Measurements from ENCODE around the gene ABI3. TPM values are rescaled to one million over a fixed set of nuclear protein-coding genes. Genes with fewer than 3 reads are reported as not detected.

ABI3 gene
- total and polyA plus RNA-seq, 4 donors = 1.4 to 6.5 (median 5.0) TPM

- 67% methylated on average over 2 of the region's 2 CpGs for WGBS (ENCODE audit: insufficient coverage)
- Histone ChIP-seq H3K27me3 (ENCODE audit: control insufficient read depth, insufficient read depth, low read length) (peaks cover 12% of the 10 kb centered on the region), H3K4me1 (ENCODE audit: control insufficient read depth, insufficient read depth, low read length) (peaks cover 14% of the 10 kb centered on the region), H3K4me3 (ENCODE audit: low read depth, low read length) (no peak overlapping the region), H3K9me3 (ENCODE audit: control insufficient read depth, insufficient read depth, low read length) (no peaks in the 10 kb centered on the region), H3K36me3 (ENCODE audit: control insufficient read depth, insufficient read depth, low read length) (no peaks in the 10 kb centered on the region), H3K27ac (ENCODE audit: low read depth, low read length) (no peak overlapping the region)
- no peak for DNase-seq (ENCODE audit: low read depth in 4 of 6, low spot score in 6 of 6)
These were observed 3.3 kb downstream of the ABI3 start for GRCh38 chr17:49213847-49214246.

- Histone ChIP-seq H3K27me3 (ENCODE audit: control insufficient read depth, insufficient read depth, low read length) (peaks cover 19% of the 10 kb centered on the region), H3K27ac (ENCODE audit: low read depth, low read length) (no peak overlapping the region), H3K36me3 (ENCODE audit: control insufficient read depth, insufficient read depth, low read length) (no peaks in the 10 kb centered on the region), H3K9me3 (ENCODE audit: control insufficient read depth, insufficient read depth, low read length) (no peaks in the 10 kb centered on the region), H3K4me3 (ENCODE audit: low read depth, low read length) (no peak overlapping the region), H3K4me1 (ENCODE audit: control insufficient read depth, insufficient read depth, low read length) (peaks cover 14% of the 10 kb centered on the region)
- DNase-seq (ENCODE audit: low read depth in 4 of 6, low spot score in 6 of 6) = peak in 2 of 6 donors; percentile 35 to 55
- 86% methylated on average over 5 of the region's 12 CpGs for WGBS (ENCODE audit: insufficient coverage)
These were observed 4.3 kb downstream of the ABI3 start for GRCh38 chr17:49214676-49215360.

- H3K27me3 ChIP-seq (ENCODE audit: control insufficient read depth, insufficient read depth, low read length) = peaks cover 21% of the 10 kb centered on the region
- 86% methylated on average over 13 of the region's 13 CpGs for WGBS (ENCODE audit: insufficient coverage)
- no peak for DNase-seq (ENCODE audit: low read depth in 4 of 6, low spot score in 6 of 6)
- no peak overlapping the region for H3K4me3 ChIP-seq (ENCODE audit: low read depth, low read length)
- no peak overlapping the region for H3K27ac ChIP-seq (ENCODE audit: low read depth, low read length)
- no peaks in the 10 kb centered on the region for H3K36me3 ChIP-seq (ENCODE audit: control insufficient read depth, insufficient read depth, low read length)
- H3K4me1 ChIP-seq (ENCODE audit: control insufficient read depth, insufficient read depth, low read length) = peaks cover 10% of the 10 kb centered on the region
- H3K9me3 ChIP-seq (ENCODE audit: control insufficient read depth, insufficient read depth, low read length) = no peaks in the 10 kb centered on the region
These were observed 6.0 kb downstream of the ABI3 start for GRCh38 chr17:49216482-49216881.

- Histone ChIP-seq H3K9me3 (ENCODE audit: control insufficient read depth, insufficient read depth, low read length) (no peaks in the 10 kb centered on the region), H3K27ac (ENCODE audit: low read depth, low read length) (no peak overlapping the region), H3K4me3 (ENCODE audit: low read depth, low read length) (no peak overlapping the region), H3K4me1 (ENCODE audit: control insufficient read depth, insufficient read depth, low read length) (peaks cover 10% of the 10 kb centered on the region), H3K27me3 (ENCODE audit: control insufficient read depth, insufficient read depth, low read length) (peaks cover 28% of the 10 kb centered on the region), H3K36me3 (ENCODE audit: control insufficient read depth, insufficient read depth, low read length) (no peaks in the 10 kb centered on the region)
- 94% methylated on average over 3 of the region's 11 CpGs for WGBS (ENCODE audit: insufficient coverage)
- DNase-seq (ENCODE audit: low read depth in 4 of 6, low spot score in 6 of 6) = no peak
These were observed 6.6 kb downstream of the ABI3 start for GRCh38 chr17:49216953-49217650.

GRCh38 chr17:49217651-49218413, 7.3 kb downstream of the ABI3 start:
- no peaks in the 10 kb centered on the region for H3K36me3 ChIP-seq (ENCODE audit: control insufficient read depth, insufficient read depth, low read length)
- peaks cover 10% of the 10 kb centered on the region for H3K4me1 ChIP-seq (ENCODE audit: control insufficient read depth, insufficient read depth, low read length)
- no peak overlapping the region for H3K27ac ChIP-seq (ENCODE audit: low read depth, low read length)
- WGBS (ENCODE audit: insufficient coverage) = 55% methylated on average over 9 of the region's 17 CpGs
- peaks cover 35% of the 10 kb centered on the region for H3K27me3 ChIP-seq (ENCODE audit: control insufficient read depth, insufficient read depth, low read length)
- no peak for DNase-seq (ENCODE audit: low read depth in 4 of 6, low spot score in 6 of 6)
- no peak overlapping the region for H3K4me3 ChIP-seq (ENCODE audit: low read depth, low read length)
- H3K9me3 ChIP-seq (ENCODE audit: control insufficient read depth, insufficient read depth, low read length) = no peaks in the 10 kb centered on the region

DNA sequence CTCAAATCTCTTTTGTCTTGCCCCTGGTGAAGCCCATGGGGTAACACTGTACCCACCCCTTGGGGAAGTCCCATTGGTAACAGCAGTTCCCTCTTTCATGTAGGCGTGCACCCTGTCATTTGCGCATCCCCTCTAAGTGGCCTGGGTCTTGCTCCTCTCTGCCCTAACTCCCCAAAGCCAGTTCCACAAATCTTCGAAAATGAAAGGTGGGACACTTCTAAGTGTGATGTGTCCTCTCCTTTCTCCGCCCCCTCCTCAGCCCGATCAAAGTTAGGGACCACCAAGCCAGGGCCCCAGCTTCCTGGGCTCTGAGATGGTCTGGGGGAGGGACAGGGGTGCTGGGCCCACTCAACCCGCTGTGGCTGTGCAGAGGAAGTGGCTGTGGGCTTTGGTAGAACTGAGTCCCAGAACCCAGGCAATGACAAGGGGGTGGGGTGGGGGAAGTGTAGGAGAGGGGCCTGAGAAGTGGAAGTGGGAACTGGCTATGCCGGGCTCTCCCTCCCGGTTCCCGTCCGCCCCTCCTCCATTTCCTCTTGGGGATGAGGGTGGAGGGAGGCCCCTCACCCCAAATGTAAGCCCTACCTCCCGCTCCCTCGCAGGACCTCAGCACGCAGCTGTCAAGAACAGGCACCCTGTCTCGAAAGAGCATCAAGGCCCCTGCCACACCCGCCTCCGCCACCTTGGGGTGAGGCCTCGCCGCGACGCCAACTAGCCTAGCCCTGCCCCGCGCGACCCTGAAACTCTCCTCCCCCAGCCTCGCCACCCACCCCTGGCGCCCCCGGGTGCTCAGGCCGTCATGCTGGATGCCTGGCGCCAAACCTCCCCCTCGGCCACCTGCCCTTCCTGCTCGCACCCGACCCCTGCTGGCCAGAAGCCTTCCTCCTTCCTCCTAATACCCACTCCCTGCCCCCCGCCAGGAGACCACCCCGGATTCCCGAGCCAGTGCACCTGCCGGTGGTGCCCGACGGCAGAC, 8.7 kb downstream of the ABI3 start:
- no peak for DNase-seq (ENCODE audit: low read depth in 4 of 6, low spot score in 6 of 6)
- H3K36me3 ChIP-seq (ENCODE audit: control insufficient read depth, insufficient read depth, low read length) = no peaks in the 10 kb centered on the region
- 39% methylated on average over 29 of the region's 37 CpGs for WGBS (ENCODE audit: insufficient coverage)
- H3K9me3 ChIP-seq (ENCODE audit: control insufficient read depth, insufficient read depth, low read length) = no peaks in the 10 kb centered on the region
- no peak overlapping the region for H3K4me3 ChIP-seq (ENCODE audit: low read depth, low read length)
- H3K27me3 ChIP-seq (ENCODE audit: control insufficient read depth, insufficient read depth, low read length) = peaks cover 49% of the 10 kb centered on the region
- no peak overlapping the region for H3K27ac ChIP-seq (ENCODE audit: low read depth, low read length)
- H3K4me1 ChIP-seq (ENCODE audit: control insufficient read depth, insufficient read depth, low read length) = peaks cover 18% of the 10 kb centered on the region

GRCh38 chr17:49219987-49220386, 9.5 kb downstream of the ABI3 start:
- H3K9me3 ChIP-seq (ENCODE audit: control insufficient read depth, insufficient read depth, low read length) = no peaks in the 10 kb centered on the region
- H3K4me3 ChIP-seq (ENCODE audit: low read depth, low read length) = no peak overlapping the region
- H3K27ac ChIP-seq (ENCODE audit: low read depth, low read length) = no peak overlapping the region
- peaks cover 24% of the 10 kb centered on the region for H3K4me1 ChIP-seq (ENCODE audit: control insufficient read depth, insufficient read depth, low read length)
- 72% methylated on average over 15 of the region's 15 CpGs for WGBS (ENCODE audit: insufficient coverage)
- H3K27me3 ChIP-seq (ENCODE audit: control insufficient read depth, insufficient read depth, low read length) = peaks cover 56% of the 10 kb centered on the region
- DNase-seq (ENCODE audit: low read depth in 4 of 6, low spot score in 6 of 6) = no peak
- H3K36me3 ChIP-seq (ENCODE audit: control insufficient read depth, insufficient read depth, low read length) = no peaks in the 10 kb centered on the region

DNA sequence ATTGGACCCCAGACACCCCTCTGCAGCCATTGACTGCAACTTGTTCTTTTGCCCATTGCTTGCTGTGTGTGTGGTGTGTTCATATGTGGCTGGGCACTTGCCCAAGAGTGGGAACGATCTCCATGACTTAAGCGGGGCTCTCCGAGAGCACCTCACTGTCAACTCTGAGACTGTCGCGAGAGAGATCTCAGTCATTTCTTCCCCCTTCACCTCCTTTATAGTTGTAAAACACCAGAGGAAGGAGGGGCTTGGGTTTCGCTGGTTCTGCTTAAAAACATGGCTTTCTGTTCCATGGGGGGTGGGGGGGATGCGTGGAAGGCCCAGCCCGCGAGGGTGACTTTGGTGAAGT, 12.6 kb downstream of the ABI3 start:
- no peaks in the 10 kb centered on the region for H3K36me3 ChIP-seq (ENCODE audit: control insufficient read depth, insufficient read depth, low read length)
- no peak overlapping the region for H3K4me3 ChIP-seq (ENCODE audit: low read depth, low read length)
- WGBS (ENCODE audit: insufficient coverage) = 0% methylated on average over 4 of the region's 9 CpGs
- H3K4me1 ChIP-seq (ENCODE audit: control insufficient read depth, insufficient read depth, low read length) = peaks cover 20% of the 10 kb centered on the region
- H3K27me3 ChIP-seq (ENCODE audit: control insufficient read depth, insufficient read depth, low read length) = peaks cover 85% of the 10 kb centered on the region
- H3K27ac ChIP-seq (ENCODE audit: low read depth, low read length) = no peak overlapping the region
- H3K9me3 ChIP-seq (ENCODE audit: control insufficient read depth, insufficient read depth, low read length) = no peaks in the 10 kb centered on the region
- no peak for DNase-seq (ENCODE audit: low read depth in 4 of 6, low spot score in 6 of 6)
